Measurements from ENCODE around the gene TFR2. TPM values are rescaled to one million over a fixed set of nuclear protein-coding genes. Genes with fewer than 3 reads are reported as not detected.
A peak's percentile ranks its signal among the peaks of the same experiment; 100 is the strongest.

Gene TFR2
- total and polyA plus RNA-seq, 12 donors = 0.20 to 0.58 (median 0.49) TPM; not detected in 7

- Histone ChIP-seq H3K4me1 (peaks cover 0 to 28% (median 7%) of the 10 kb centered on the region in 9 donors), H3K27ac (no peak overlapping the region), H3K4me3 (no peak overlapping the region), H3K9me3 (no peaks in the 10 kb centered on the region), H3K27me3 (no peaks in the 10 kb centered on the region), H3K36me3 (peaks cover 7 to 100% (median 78%) of the 10 kb centered on the region in 9 donors)
- intact Hi-C loops (cut with DNase I) = loop anchor here in 5 of 10 donors (2.0 to 10.0 kb wide), 4 partner anchors 76 to 218 kb away; partner anchors contain the start of genes SPACDR (in 2 of the 5) and TSC22D4 (in 1 of the 5)
- DNase-seq (no peak), ATAC-seq (peak in 1 of 8 donors; percentile 0)
- 85 to 86% methylated on average over 28 of the region's 28 CpGs for WGBS, 2 donors
- TF ChIP-seq CTCF (IDR thresholded peaks at IDR 0.05) = no peak
Observed at GRCh38 chr7:100682991-100683658, 41.8 kb upstream of the TFR2 start.

- ATAC-seq = no peak
- Histone ChIP-seq H3K27ac (no peak overlapping the region), H3K27me3 (no peaks in the 10 kb centered on the region), H3K9me3 (no peaks in the 10 kb centered on the region), H3K4me1 (peaks cover 0 to 30% (median 8%) of the 10 kb centered on the region in 9 donors), H3K36me3 (peaks cover 3 to 100% (median 78%) of the 10 kb centered on the region in 9 donors), H3K4me3 (no peak overlapping the region)
- TF ChIP-seq CTCF (IDR thresholded peaks at IDR 0.05) = no peak
- no peak for DNase-seq
- WGBS, 2 donors = 82 to 84% methylated on average over 24 to 25 of the region's 25 CpGs
- intact Hi-C loops (cut with DNase I) = loop anchor here in 5 of 10 donors (2.0 to 10.0 kb wide), 4 partner anchors 75 to 217 kb away; partner anchors contain the start of genes SPACDR (in 2 of the 5) and TSC22D4 (in 1 of the 5)
Observed at GRCh38 chr7:100682228-100682741, 40.9 kb upstream of the TFR2 start.

GRCh38 chr7:100681491-100682227 is 40.3 kb upstream of the TFR2 start:
- intact Hi-C loops (cut with DNase I) = loop anchor here in 5 of 10 donors (2.0 to 10.0 kb wide), 4 partner anchors 74 to 217 kb away; partner anchors contain the start of genes SPACDR (in 2 of the 5) and TSC22D4 (in 1 of the 5)
- Histone ChIP-seq H3K27ac (peak overlapping the region in 1 of 10 donors; percentile 21), H3K36me3 (peaks cover 0 to 100% (median 78%) of the 10 kb centered on the region in 9 donors), H3K27me3 (no peaks in the 10 kb centered on the region), H3K4me3 (no peak overlapping the region), H3K9me3 (no peaks in the 10 kb centered on the region), H3K4me1 (peaks cover 0 to 36% (median 14%) of the 10 kb centered on the region in 9 donors)
- ATAC-seq = no peak
- no peak for TF ChIP-seq CTCF (IDR thresholded peaks at IDR 0.05)
- WGBS, 2 donors = 77 to 78% methylated on average over 29 of the region's 29 CpGs
- DNase-seq = no peak

All from heart right ventricle (tissue), 16 donors.